Measurements from ENCODE around the gene REPIN1.

Gene REPIN1

GRCh38 chr7:150368884-150369747, 494 bp downstream of the REPIN1 start:
- peak overlapping the region; percentile 100 for H3K27ac ChIP-seq
- no peak for TF ChIP-seq CTCF (conservative IDR thresholded peaks at IDR 0.05)

- TF ChIP-seq CTCF (conservative IDR thresholded peaks at IDR 0.05): no peak
- H3K27ac ChIP-seq: peak overlapping the region; percentile 100
Observed at GRCh38 chr7:150369748-150370501, 1.3 kb downstream of the REPIN1 start.

DNA sequence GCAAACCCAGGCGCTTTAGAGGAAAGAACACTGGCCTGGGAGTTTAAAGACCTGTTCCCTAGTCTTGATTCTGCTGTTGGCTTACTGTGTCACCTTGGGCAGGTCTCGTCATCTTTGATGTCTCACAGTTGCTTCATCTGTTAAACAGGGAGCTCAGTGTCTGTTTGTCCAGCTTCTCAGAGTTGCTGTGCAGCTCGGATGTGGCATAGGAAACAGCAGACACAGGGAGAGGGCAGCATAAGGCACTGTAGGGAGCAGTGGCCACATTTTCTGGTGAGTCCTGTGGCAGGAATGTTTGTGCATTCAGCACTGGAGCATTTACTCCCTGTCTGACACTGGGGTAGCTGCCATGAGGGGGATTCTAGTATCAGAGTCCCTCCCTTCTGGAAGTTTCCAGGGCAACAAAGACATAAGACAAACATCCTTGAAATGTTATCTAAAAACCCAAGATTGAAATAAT, 2.0 kb downstream of the REPIN1 start:
- TF ChIP-seq CTCF (conservative IDR thresholded peaks at IDR 0.05): no peak
- peak overlapping the region; percentile 100 for H3K27ac ChIP-seq

DNA sequence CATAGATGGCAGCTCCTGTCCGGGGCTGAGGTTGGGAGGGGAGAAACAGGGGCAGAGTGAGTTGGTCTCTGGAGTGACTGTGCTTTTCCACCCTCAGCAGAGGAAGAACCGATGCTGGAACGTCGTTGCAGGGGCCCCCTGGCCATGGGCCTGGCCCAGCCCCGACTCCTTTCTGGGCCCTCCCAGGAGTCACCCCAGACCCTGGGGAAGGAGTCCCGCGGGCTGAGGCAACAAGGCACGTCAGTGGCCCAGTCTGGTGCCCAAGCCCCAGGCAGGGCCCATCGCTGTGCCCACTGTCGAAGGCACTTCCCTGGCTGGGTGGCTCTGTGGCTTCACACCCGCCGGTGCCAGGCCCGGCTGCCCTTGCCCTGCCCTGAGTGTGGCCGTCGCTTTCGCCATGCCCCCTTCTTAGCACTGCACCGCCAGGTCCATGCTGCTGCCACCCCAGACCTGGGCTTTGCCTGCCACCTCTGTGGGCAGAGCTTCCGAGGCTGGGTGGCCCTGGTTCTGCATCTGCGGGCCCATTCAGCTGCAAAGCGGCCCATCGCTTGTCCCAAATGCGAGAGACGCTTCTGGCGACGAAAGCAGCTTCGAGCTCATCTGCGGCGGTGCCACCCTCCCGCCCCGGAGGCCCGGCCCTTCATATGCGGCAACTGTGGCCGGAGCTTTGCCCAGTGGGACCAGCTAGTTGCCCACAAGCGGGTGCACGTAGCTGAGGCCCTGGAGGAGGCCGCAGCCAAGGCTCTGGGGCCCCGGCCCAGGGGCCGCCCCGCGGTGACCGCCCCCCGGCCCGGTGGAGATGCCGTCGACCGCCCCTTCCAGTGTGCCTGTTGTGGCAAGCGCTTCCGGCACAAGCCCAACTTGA, 2.7 kb downstream of the REPIN1 start:
- peak overlapping the region; percentile 100 for H3K27ac ChIP-seq
- TF ChIP-seq CTCF (conservative IDR thresholded peaks at IDR 0.05): no peak

DNA sequence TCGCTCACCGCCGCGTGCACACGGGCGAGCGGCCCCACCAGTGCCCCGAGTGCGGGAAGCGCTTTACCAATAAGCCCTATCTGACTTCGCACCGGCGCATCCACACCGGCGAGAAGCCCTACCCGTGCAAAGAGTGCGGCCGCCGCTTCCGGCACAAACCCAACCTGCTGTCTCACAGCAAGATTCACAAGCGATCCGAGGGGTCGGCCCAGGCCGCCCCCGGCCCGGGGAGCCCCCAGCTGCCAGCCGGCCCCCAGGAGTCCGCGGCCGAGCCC, 3.3 kb downstream of the REPIN1 start:
- peak overlapping the region; percentile 77 for H3K27ac ChIP-seq
- TF ChIP-seq CTCF (conservative IDR thresholded peaks at IDR 0.05): no peak

DNA sequence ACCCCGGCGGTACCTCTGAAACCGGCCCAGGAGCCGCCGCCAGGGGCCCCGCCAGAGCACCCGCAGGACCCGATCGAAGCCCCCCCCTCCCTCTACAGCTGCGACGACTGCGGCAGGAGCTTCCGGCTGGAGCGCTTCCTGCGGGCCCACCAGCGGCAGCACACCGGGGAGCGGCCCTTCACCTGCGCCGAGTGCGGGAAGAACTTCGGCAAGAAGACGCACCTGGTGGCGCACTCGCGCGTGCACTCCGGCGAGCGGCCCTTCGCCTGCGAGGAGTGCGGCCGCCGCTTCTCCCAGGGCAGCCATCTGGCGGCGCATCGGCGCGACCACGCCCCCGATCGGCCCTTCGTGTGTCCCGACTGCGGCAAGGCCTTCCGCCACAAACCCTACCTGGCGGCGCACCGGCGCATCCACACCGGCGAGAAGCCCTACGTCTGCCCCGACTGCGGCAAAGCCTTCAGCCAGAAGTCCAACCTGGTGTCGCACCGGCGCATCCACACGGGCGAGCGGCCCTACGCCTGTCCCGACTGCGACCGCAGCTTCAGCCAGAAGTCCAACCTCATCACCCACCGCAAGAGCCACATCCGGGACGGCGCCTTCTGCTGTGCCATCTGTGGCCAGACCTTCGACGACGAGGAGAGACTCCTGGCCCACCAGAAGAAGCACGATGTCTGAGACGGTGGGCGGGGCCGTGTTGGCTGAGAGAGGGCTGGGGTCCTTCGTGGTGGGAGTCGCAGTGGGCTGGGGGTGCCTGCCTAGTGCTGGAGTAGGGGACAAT, 3.8 kb downstream of the REPIN1 start:
- peak overlapping the region; percentile 77 for H3K27ac ChIP-seq
- no peak for TF ChIP-seq CTCF (conservative IDR thresholded peaks at IDR 0.05)

Measured in VCaP (cell line).